ENCODE data around the gene TACC3. TPM values are rescaled to one million over a fixed set of nuclear protein-coding genes. Genes with fewer than 3 reads are reported as not detected.

Gene TACC3
- total RNA-seq, 2 experiments from 2014 or later, result 197 to 206 TPM

DNA sequence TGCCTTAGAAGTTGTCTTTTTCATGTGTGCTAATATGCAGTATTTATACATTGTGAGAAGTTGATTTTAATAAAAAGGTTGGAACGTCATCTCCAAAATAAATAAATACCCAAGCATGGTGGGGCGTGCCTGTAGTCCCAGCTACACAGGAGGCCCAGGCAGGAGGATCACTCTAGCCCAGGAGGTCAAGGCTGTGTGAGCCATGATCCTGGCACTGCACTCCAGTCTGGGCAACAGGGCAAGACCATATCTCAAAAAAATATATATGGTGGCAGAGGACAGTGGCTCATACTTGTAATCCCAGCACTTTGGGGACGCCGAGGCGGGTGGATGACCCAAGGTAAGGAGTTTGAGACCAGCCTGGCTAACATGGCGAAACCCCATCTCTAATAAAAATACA, 15.6 kb upstream of the TACC3 start:
- intact Hi-C loops (cut with DNase I, micrococcal nuclease), result no loop called here
- Mint-ChIP-seq H3K27ac (no peak overlapping the region), H3K36me3 (ENCODE audit: low read depth) (peaks cover 72% of the 10 kb centered on the region), H3K9me3 (ENCODE audit: low read depth) (no peaks in the 10 kb centered on the region), H3K4me1 (peaks cover 70% of the 10 kb centered on the region), H3K4me3 (no peak overlapping the region), H3K27me3 (no peaks in the 10 kb centered on the region)
- DNase-seq (no peak), ATAC-seq (no peak)
- ChIA-PET CTCF (interaction anchor here (10.9 kb wide), 1 partner anchor 13 kb away, joined by 122 read pairs; no protein-coding TSS in a partner anchor), POLR2A (no interaction called here)

- Mint-ChIP-seq H3K36me3 (ENCODE audit: low read depth) (peaks cover 76% of the 10 kb centered on the region), H3K4me1 (peaks cover 77% of the 10 kb centered on the region), H3K9me3 (ENCODE audit: low read depth) (no peaks in the 10 kb centered on the region), H3K4me3 (no peak overlapping the region), H3K27me3 (no peaks in the 10 kb centered on the region), H3K27ac (no peak overlapping the region)
- intact Hi-C loops (cut with DNase I, micrococcal nuclease), result no loop called here
- ChIA-PET CTCF (interaction anchor here (10.9 kb wide), 1 partner anchor 14 kb away, joined by 122 read pairs; no protein-coding TSS in a partner anchor), POLR2A (no interaction called here)
- no peak for DNase-seq
- ATAC-seq, result no peak
These were observed 15.0 kb upstream of the TACC3 start for GRCh38 chr4:1706358-1706757.

GRCh38 chr4:1708581-1708980, 12.7 kb upstream of the TACC3 start:
- H3K9me3 Mint-ChIP-seq (ENCODE audit: low read depth), result no peaks in the 10 kb centered on the region
- intact Hi-C loops (cut with DNase I, micrococcal nuclease), result no loop called here
- ChIA-PET CTCF (interaction anchor here (0.9 to 10.9 kb wide), 8 partner anchors 8 to 22 kb away, joined by 3 to 122 read pairs (median 4); partner anchors contain the start of genes TACC3 and TMEM129), POLR2A (interaction anchor here (1.2 to 6.2 kb wide), 3 partner anchors 14 to 165 kb away, joined by 4 to 89 read pairs (median 28); partner anchors contain the start of genes TACC3 and TMEM129)
- peak overlapping the region; percentile 55 for H3K27ac Mint-ChIP-seq
- DNase-seq (no peak), ATAC-seq (no peak)
- H3K4me3 Mint-ChIP-seq, result peak overlapping the region; percentile 34
- peaks cover 60% of the 10 kb centered on the region for H3K4me1 Mint-ChIP-seq
- H3K27me3 Mint-ChIP-seq, result no peaks in the 10 kb centered on the region
- peaks cover 71% of the 10 kb centered on the region for H3K36me3 Mint-ChIP-seq (ENCODE audit: low read depth)

GRCh38 chr4:1711055-1711570, 10.2 kb upstream of the TACC3 start:
- intact Hi-C loops (cut with DNase I, micrococcal nuclease), result loop anchor here (2.0 to 5.0 kb wide), 4 partner anchors 18 to 779 kb away; partner anchors contain the start of genes GAK (in 1 of the 2), MXD4 (in 1 of the 2) and TMEM175 (in 1 of the 2)
- CTCF ChIA-PET, result interaction anchor here (1.7 to 3.8 kb wide), 3 partner anchors 12 to 19 kb away, joined by 10 to 26 read pairs (median 13); no protein-coding TSS in a partner anchor
- DNase-seq (no peak), ATAC-seq (no peak)
- no peaks in the 10 kb centered on the region for H3K9me3 Mint-ChIP-seq (ENCODE audit: low read depth)
- H3K4me3 Mint-ChIP-seq, result peak overlapping the region; percentile 99
- H3K4me1 Mint-ChIP-seq, result peaks cover 58% of the 10 kb centered on the region
- peak overlapping the region; percentile 94 for H3K27ac Mint-ChIP-seq
- POLR2A ChIA-PET, result interaction anchor here (1.6 to 6.2 kb wide), 3 partner anchors 9 to 18 kb away, joined by 4 to 89 read pairs (median 8); partner anchors contain the start of genes TACC3 and TMEM129
- H3K36me3 Mint-ChIP-seq (ENCODE audit: low read depth), result peaks cover 71% of the 10 kb centered on the region
- no peaks in the 10 kb centered on the region for H3K27me3 Mint-ChIP-seq

- ChIA-PET CTCF (interaction anchor here (0.9 to 3.8 kb wide), 5 partner anchors 9 to 34 kb away, joined by 3 to 26 read pairs (median 10); no protein-coding TSS in a partner anchor), POLR2A (interaction anchor here (0.6 to 6.2 kb wide), 7 partner anchors 9 to 31 kb away, joined by 3 to 89 read pairs (median 4); partner anchors contain the start of genes FAM53A, TACC3 and TMEM129)
- intact Hi-C loops (cut with DNase I, micrococcal nuclease), result loop anchor here (1.0 to 5.0 kb wide), 23 partner anchors 10 to 1363 kb away; partner anchors contain the start of genes FAM53A (in 2 of the 2), LETM1 (in 2 of the 2), NSD2 (in 2 of the 2) and TACC3 (in 2 of the 2)
- DNase-seq, result peak; percentile 64
- Mint-ChIP-seq H3K27ac (peak overlapping the region; percentile 94), H3K9me3 (ENCODE audit: low read depth) (no peaks in the 10 kb centered on the region), H3K4me1 (peaks cover 58% of the 10 kb centered on the region), H3K4me3 (peak overlapping the region; percentile 99), H3K36me3 (ENCODE audit: low read depth) (peaks cover 69% of the 10 kb centered on the region), H3K27me3 (no peaks in the 10 kb centered on the region)
- ATAC-seq, result peak; percentile 6
These were observed 9.6 kb upstream of the TACC3 start for GRCh38 chr4:1711571-1712215.

- H3K4me1 Mint-ChIP-seq, result peaks cover 58% of the 10 kb centered on the region
- DNase-seq (peak; percentile 100), ATAC-seq (peak; percentile 89)
- no peaks in the 10 kb centered on the region for H3K9me3 Mint-ChIP-seq (ENCODE audit: low read depth)
- ChIA-PET POLR2A (interaction anchor here (0.6 to 6.2 kb wide), 8 partner anchors 8 to 30 kb away, joined by 3 to 89 read pairs (median 4); partner anchors contain the start of genes FAM53A, TACC3 and TMEM129), CTCF (interaction anchor here (0.6 to 3.8 kb wide), 6 partner anchors 8 to 33 kb away, joined by 3 to 26 read pairs (median 8); partner anchors contain the start of gene TMEM129)
- peak within 1 kb of the TSS; percentile 98 for H3K27ac Mint-ChIP-seq
- intact Hi-C loops (cut with DNase I, micrococcal nuclease), result loop anchor here (1.0 to 5.0 kb wide), 22 partner anchors 9 to 1362 kb away; partner anchors contain the start of genes FAM53A (in 2 of the 2), LETM1 (in 2 of the 2), NSD2 (in 2 of the 2) and TACC3 (in 2 of the 2)
- no peaks in the 10 kb centered on the region for H3K27me3 Mint-ChIP-seq
- H3K4me3 Mint-ChIP-seq, result peak within 1 kb of the TSS; percentile 99
- H3K36me3 Mint-ChIP-seq (ENCODE audit: low read depth), result peaks cover 69% of the 10 kb centered on the region
These were observed 8.9 kb upstream of the TACC3 start, which contains the start of gene SLBP for GRCh38 chr4:1712216-1713002. TSS of gene SLBP (minus strand) at chr4:1712319. CDS start at chr4:1712188, 131 bp downstream.

GRCh38 chr4:1713003-1713851, 8.1 kb upstream of the TACC3 start:
- H3K4me1 Mint-ChIP-seq, result peaks cover 57% of the 10 kb centered on the region
- peak overlapping the region; percentile 88 for H3K4me3 Mint-ChIP-seq
- H3K9me3 Mint-ChIP-seq (ENCODE audit: low read depth), result no peaks in the 10 kb centered on the region
- intact Hi-C loops (cut with DNase I, micrococcal nuclease), result loop anchor here (2.0 to 5.0 kb wide), 9 partner anchors 14 to 781 kb away; partner anchors contain the start of genes CFAP99 (in 1 of the 2), FAM53A (in 1 of the 2), FGFRL1 (in 1 of the 2) and GAK (in 1 of the 2)
- POLR2A ChIA-PET, result interaction anchor here (1.6 to 6.2 kb wide), 3 partner anchors 9 to 20 kb away, joined by 4 to 89 read pairs (median 8); partner anchors contain the start of genes TACC3 and TMEM129
- CTCF ChIA-PET, result interaction anchor here (1.5 to 3.8 kb wide), 4 partner anchors 10 to 20 kb away, joined by 6 to 26 read pairs (median 8); no protein-coding TSS in a partner anchor
- peak overlapping the region; percentile 98 for H3K27ac Mint-ChIP-seq
- DNase-seq (no peak), ATAC-seq (peak; percentile 7)
- H3K27me3 Mint-ChIP-seq, result no peaks in the 10 kb centered on the region
- peaks cover 65% of the 10 kb centered on the region for H3K36me3 Mint-ChIP-seq (ENCODE audit: low read depth)

GRCh38 chr4:1714303-1715001, 6.9 kb upstream of the TACC3 start:
- H3K9me3 Mint-ChIP-seq (ENCODE audit: low read depth), result no peaks in the 10 kb centered on the region
- ATAC-seq (no peak), DNase-seq (no peak)
- H3K4me1 Mint-ChIP-seq, result peaks cover 52% of the 10 kb centered on the region
- CTCF ChIA-PET, result interaction anchor here (1.3 to 3.8 kb wide), 3 partner anchors 9 to 21 kb away, joined by 3 to 26 read pairs (median 6); no protein-coding TSS in a partner anchor
- intact Hi-C loops (cut with DNase I, micrococcal nuclease), result loop anchor here in 1 of 2 experiments (5.0 kb wide), 3 partner anchors 512 to 782 kb away; partner anchors contain the start of genes GAK, MXD4 and TMEM175
- H3K36me3 Mint-ChIP-seq (ENCODE audit: low read depth), result peaks cover 57% of the 10 kb centered on the region
- H3K4me3 Mint-ChIP-seq, result peak overlapping the region; percentile 88
- POLR2A ChIA-PET, result interaction anchor here (1.2 to 6.2 kb wide), 2 partner anchors 8 to 10 kb away, joined by 4 to 89 read pairs; partner anchors contain the start of genes TACC3 and TMEM129
- H3K27me3 Mint-ChIP-seq, result no peaks in the 10 kb centered on the region
- peak overlapping the region; percentile 98 for H3K27ac Mint-ChIP-seq

GRCh38 chr4:1715002-1715758, 6.1 kb upstream of the TACC3 start:
- ChIA-PET CTCF (interaction anchor here (0.6 to 1.3 kb wide), 3 partner anchors 8 to 139 kb away, joined by 3 read pairs; no protein-coding TSS in a partner anchor), POLR2A (interaction anchor here (1.2 kb wide), 1 partner anchor 11 kb away, joined by 4 read pairs; no protein-coding TSS in a partner anchor)
- Mint-ChIP-seq H3K9me3 (ENCODE audit: low read depth) (no peaks in the 10 kb centered on the region), H3K27ac (peak overlapping the region; percentile 60), H3K4me3 (peak overlapping the region; percentile 88), H3K4me1 (peaks cover 52% of the 10 kb centered on the region), H3K27me3 (no peaks in the 10 kb centered on the region), H3K36me3 (ENCODE audit: low read depth) (peaks cover 50% of the 10 kb centered on the region)
- intact Hi-C loops (cut with DNase I, micrococcal nuclease), result no loop called here
- ATAC-seq, result no peak
- DNase-seq, result no peak

Data from activated CD4-positive, alpha-beta T cell treated with anti-CD3 and anti-CD28 coated beads for 36 hours (primary cell).